HCT116 (cell line): Measurements from ENCODE around the gene FAM221B. TPM values are rescaled to one million over a fixed set of nuclear protein-coding genes. Genes with fewer than 3 reads are reported as not detected.

Source experiments
- ATAC-seq: fragments of 200-7000 bp; cut with Tn5 transposase; 2 replicates; pipeline ENCODE4 v1.9.1; 2020; ENCODE audit warnings: mild to moderate bottlenecking, moderate library complexity
- BruUV-seq: library from RNA; stranded (reverse); fragments of 400-500 nt; replicated peaks from 2 replicates; lab custom pipeline; 2021; lab: Mats Ljungman, UMichigan
- CTCF ChIA-PET: fragments of 300-600 bp; sonication (Branson Sonifier 250); formaldehyde crosslinking; loops from one replicate; lab custom pipeline; 2021; ENCODE audit warnings: antibody characterized with exemption; lab: Charles Lee
- POLR2A ChIA-PET: fragments of 300-600, 350-600 bp; sonication (Branson Sonifier 250); formaldehyde crosslinking; loops from one replicate; lab custom pipeline; 2021; ENCODE audit warnings: antibody characterized with exemption; lab: Charles Lee
- RAD21 ChIA-PET, 2 experiments: fragments of 300-600 bp; sonication (Branson Sonifier 250); formaldehyde crosslinking; loops; one replicate each; lab custom pipeline; 2023; ENCODE audit warnings: low total read pairs in 2 of 2; ENCODE audit not compliant: uncharacterized antibody in 2 of 2, unreplicated experiment in 2 of 2, low non-redundant PET in 1 of 2; lab: Charles Lee
- DNase-seq: peaks from one replicate; pipeline ENCODE4 v3.0.0-alpha.2; 2010; ENCODE audit warnings: low read depth, low spot score
- H2AFZ ChIP-seq: fragments of 200-600 bp; shearing (Covaris generic), sonication (generic); 2 replicates; pipeline ENCODE4 v1.6.1; 2017; ENCODE audit warnings: low read depth, mixed run types, mixed read lengths, antibody characterized with exemption, low read length; ENCODE audit not compliant: poor library complexity, severe bottlenecking
- H3K27ac ChIP-seq: 2 replicates; pipeline ENCODE4 v1.5.1; 2012; ENCODE audit warnings: low read depth, low read length
- H3K27me3 ChIP-seq: fragments of 200-600 bp; sonication (generic); 2 replicates; pipeline ENCODE4 v1.6.1; 2016; ENCODE audit warnings: mixed run types, low read length, mixed read lengths; ENCODE audit not compliant: insufficient read depth
- H3K36me3 ChIP-seq, 2 experiments: fragments of 200-500 bp in 1 of 2; fragments of 200-600 bp in 1 of 2; sonication (Bioruptor generic) in 1 of 2; sonication (generic) in 1 of 2; 2 replicates each; pipeline versions ENCODE4 v1.5.1 to v1.6.1; 2014 to 2016; ENCODE audit warnings: low read length in 2 of 2, inconsistent platforms in 1 of 2, mixed read lengths in 1 of 2, mixed run types in 1 of 2; ENCODE audit not compliant: insufficient read depth in 2 of 2, control insufficient read depth in 1 of 2
- H3K4me1 ChIP-seq, 2 experiments: fragments of 200-600 bp in 1 of 2; sonication (generic) in 1 of 2; 2 replicates each; pipeline versions ENCODE4 v1.5.1 to v1.6.1; 2012 to 2017; ENCODE audit warnings: low read length in 2 of 2, inconsistent platforms in 1 of 2, mild to moderate bottlenecking in 1 of 2, mixed read lengths in 1 of 2, mixed run types in 1 of 2, moderate library complexity in 1 of 2; ENCODE audit not compliant: insufficient read depth in 2 of 2, control insufficient read depth in 1 of 2
- H3K4me2 ChIP-seq: fragments of 200-600 bp; sonication (generic); 2 replicates; pipeline ENCODE4 v1.6.1; 2017; ENCODE audit warnings: mixed run types, low read length, mixed read lengths
- H3K4me3 ChIP-seq, 2 experiments: fragments of 200-600 bp in 1 of 2; sonication (generic) in 1 of 2; replicated peaks in 1 of 2; 2 replicates each; pipeline ENCODE4 v1.5.1; 2011 to 2016; ENCODE audit warnings: low read length in 2 of 2, control low read depth in 1 of 2, low read depth in 1 of 2, mild to moderate bottlenecking in 1 of 2, mixed read lengths in 1 of 2, mixed run types in 1 of 2
- H3K79me2 ChIP-seq: fragments of 200-600 bp; sonication (generic); 2 replicates; pipeline ENCODE4 v1.6.1; 2017; ENCODE audit warnings: mild to moderate bottlenecking, mixed run types, low read length, moderate library complexity, mixed read lengths; ENCODE audit not compliant: insufficient read depth
- H3K9ac ChIP-seq: fragments of 200-600 bp; sonication (generic); 2 replicates; pipeline ENCODE4 v1.6.1; 2016; ENCODE audit warnings: low read length, mixed read lengths
- H3K9me2 ChIP-seq: fragments of 200-600 bp; sonication (generic), shearing (Covaris generic); 2 replicates; pipeline ENCODE4 v1.6.1; 2017; ENCODE audit warnings: mixed run types, mild to moderate bottlenecking, moderate library complexity; ENCODE audit not compliant: insufficient read depth
- H3K9me3 ChIP-seq, 2 experiments: fragments of 200-500 bp in 1 of 2; fragments of 200-600 bp in 1 of 2; sonication (Bioruptor generic) in 1 of 2; sonication (generic) in 1 of 2; 2 replicates each; pipeline ENCODE4 v1.6.1; 2014 to 2017; ENCODE audit warnings: low read length in 2 of 2, mixed read lengths in 2 of 2, inconsistent platforms in 1 of 2, low read depth in 1 of 2, mild to moderate bottlenecking in 1 of 2, mixed run types in 1 of 2, moderate library complexity in 1 of 2; ENCODE audit not compliant: control insufficient read depth in 1 of 2, insufficient read depth in 1 of 2
- H4K20me1 ChIP-seq: fragments of 200-600 bp; sonication (generic), shearing (Covaris generic); 2 replicates; pipeline ENCODE4 v1.6.1; 2017; ENCODE audit warnings: mixed run types, mild to moderate bottlenecking, moderate library complexity; ENCODE audit not compliant: insufficient read depth
- CBX3 ChIP-seq: IDR thresholded peaks from 2 replicates; pipeline ENCODE4 v1.6.1; 2012; ENCODE audit warnings: low read depth
- POLR2AphosphoS5 ChIP-seq: IDR thresholded peaks from 2 replicates; pipeline ENCODE4 v1.6.1; 2011; ENCODE audit warnings: mild to moderate bottlenecking, low read depth, low read length, moderate library complexity
- RAD21 ChIP-seq: IDR thresholded peaks from 2 replicates; pipeline ENCODE4 v1.6.1; 2012; ENCODE audit warnings: low read depth, mild to moderate bottlenecking
- TCF7L2 ChIP-seq: IDR thresholded peaks from 2 replicates; pipeline ENCODE4 v1.7.0; 2011; ENCODE audit warnings: borderline replicate concordance, inconsistent platforms; ENCODE audit not compliant: insufficient read depth, insufficient read length; ENCODE audit errors: extremely low read depth
- intact Hi-C: fragments of 100-400 bp; cut with micrococcal nuclease; formaldehyde crosslinking; loops from 2 replicates; pipeline ENCODE4 v1.10.0; 2022
- total RNA-seq: library from RNA; stranded (reverse); gene quantifications from one replicate; pipeline ENCODE4 v1.2.1, GENCODE V29; 2021; ENCODE audit not compliant: unreplicated experiment
- TF ChIP-seq, protein P1 (sequence below): IDR thresholded peaks from 2 replicates; pipeline ENCODE4 v1.6.1; 2012
- TF ChIP-seq, protein P2 (sequence below), 3 experiments: fragments of 200-600 bp in 1 of 3; sonication (generic) in 1 of 3; IDR thresholded peaks in 2 of 3; conservative IDR thresholded peaks in 1 of 3; 2 replicates each; pipeline ENCODE4 v1.5.1; 2012 to 2017; ENCODE audit warnings: low read depth in 2 of 3, low read length in 2 of 3, antibody characterized with exemption in 1 of 3, borderline replicate concordance in 1 of 3, control low read depth in 1 of 3, mild to moderate bottlenecking in 1 of 3, mixed read lengths in 1 of 3, mixed run types in 1 of 3, moderate library complexity in 1 of 3; ENCODE audit not compliant: insufficient read depth in 1 of 3

FAM221B gene
- total RNA-seq, 1 experiment from 2014 or later: not detected

DNA sequence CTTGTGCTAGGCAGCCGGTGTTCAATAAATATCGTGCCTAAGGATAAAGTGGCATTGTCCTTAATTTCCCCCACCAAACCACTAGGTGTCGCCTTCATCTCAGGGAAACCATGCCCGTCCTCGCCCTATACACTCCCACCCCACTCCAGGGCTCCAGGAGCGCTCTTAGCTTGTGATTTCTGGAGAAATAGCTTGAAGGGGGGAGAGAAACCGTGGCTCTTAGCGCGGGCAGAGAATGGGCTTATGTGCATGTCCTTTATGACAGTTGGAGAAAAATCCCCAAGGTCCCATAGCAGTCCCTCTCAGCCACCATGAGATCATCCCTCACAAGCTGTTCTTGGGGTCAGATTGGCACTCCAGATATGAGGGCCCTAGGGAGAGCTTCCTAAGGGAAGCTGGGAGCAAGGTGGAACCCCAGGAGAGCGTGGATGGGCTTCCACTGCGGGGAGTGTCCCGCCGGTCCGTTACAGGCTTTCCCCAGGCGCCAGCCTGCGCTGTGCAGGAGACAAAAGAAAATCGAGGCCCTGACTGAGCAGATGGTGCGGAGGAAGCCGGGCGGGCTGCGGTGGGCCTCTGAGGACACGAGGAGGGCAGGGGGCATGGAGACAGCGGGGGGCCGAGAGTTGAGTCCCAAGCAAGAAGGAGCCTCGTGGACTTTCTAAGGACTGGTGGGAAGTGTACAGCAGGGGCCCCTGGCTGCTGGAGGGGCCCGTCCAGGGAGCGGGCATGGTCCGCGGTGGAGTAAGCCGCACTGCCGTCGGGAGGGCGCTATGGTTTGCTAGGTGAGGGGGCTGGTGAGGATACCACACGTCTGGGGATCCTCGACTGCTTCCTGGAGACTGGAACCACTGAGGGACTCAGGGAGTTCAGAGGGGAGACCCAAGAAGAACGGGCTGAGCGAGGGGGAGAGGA is 37.9 kb downstream of the FAM221B start:
- H3K27ac ChIP-seq: no peak overlapping the region
- DNase-seq: no peak
- peaks cover 0 to 7% of the 10 kb centered on the region in 2 experiments; a peak in 1 of 4 replicates for H3K4me1 ChIP-seq
- ChIA-PET RAD21 (interaction anchor here (1.0 to 1.3 kb wide), 3 partner anchors 36 to 92 kb away, joined by 3 to 8 read pairs (median 3); no protein-coding TSS in a partner anchor), POLR2A (interaction anchor here (1.1 kb wide), 1 partner anchor 22 kb away, joined by 4 read pairs; the partner anchor contains the start of gene SPAG8), CTCF (interaction anchor here (0.8 to 3.7 kb wide), 19 partner anchors 8 to 233 kb away, joined by 3 to 46 read pairs (median 5); partner anchors contain the start of genes HINT2, HRCT1 and SPAG8)
- no peaks in the 10 kb centered on the region for H3K79me2 ChIP-seq
- H2AFZ ChIP-seq: no peak overlapping the region
- no peaks in the 10 kb centered on the region for H3K27me3 ChIP-seq
- H3K9me2 ChIP-seq: no peaks in the 10 kb centered on the region
- no peaks in the 10 kb centered on the region for H4K20me1 ChIP-seq
- ATAC-seq: peak; percentile 96
- H3K9ac ChIP-seq: no peak overlapping the region
- no peak overlapping the region for H3K4me3 ChIP-seq
- no peak overlapping the region for H3K4me2 ChIP-seq
- intact Hi-C loops: loop anchor here (1.0 to 2.0 kb wide), 4 partner anchors 44 to 233 kb away; no protein-coding TSS in a partner anchor
- H3K9me3 ChIP-seq: no peaks in the 10 kb centered on the region
- TF ChIP-seq, protein P1, sequence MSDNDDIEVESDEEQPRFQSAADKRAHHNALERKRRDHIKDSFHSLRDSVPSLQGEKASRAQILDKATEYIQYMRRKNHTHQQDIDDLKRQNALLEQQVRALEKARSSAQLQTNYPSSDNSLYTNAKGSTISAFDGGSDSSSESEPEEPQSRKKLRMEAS: no peak
- TF ChIP-seq RAD21 (peak; percentile 89), TCF7L2 (no peak), CBX3 (no peak), POLR2AphosphoS5 (no peak)
- TF ChIP-seq, protein P2, sequence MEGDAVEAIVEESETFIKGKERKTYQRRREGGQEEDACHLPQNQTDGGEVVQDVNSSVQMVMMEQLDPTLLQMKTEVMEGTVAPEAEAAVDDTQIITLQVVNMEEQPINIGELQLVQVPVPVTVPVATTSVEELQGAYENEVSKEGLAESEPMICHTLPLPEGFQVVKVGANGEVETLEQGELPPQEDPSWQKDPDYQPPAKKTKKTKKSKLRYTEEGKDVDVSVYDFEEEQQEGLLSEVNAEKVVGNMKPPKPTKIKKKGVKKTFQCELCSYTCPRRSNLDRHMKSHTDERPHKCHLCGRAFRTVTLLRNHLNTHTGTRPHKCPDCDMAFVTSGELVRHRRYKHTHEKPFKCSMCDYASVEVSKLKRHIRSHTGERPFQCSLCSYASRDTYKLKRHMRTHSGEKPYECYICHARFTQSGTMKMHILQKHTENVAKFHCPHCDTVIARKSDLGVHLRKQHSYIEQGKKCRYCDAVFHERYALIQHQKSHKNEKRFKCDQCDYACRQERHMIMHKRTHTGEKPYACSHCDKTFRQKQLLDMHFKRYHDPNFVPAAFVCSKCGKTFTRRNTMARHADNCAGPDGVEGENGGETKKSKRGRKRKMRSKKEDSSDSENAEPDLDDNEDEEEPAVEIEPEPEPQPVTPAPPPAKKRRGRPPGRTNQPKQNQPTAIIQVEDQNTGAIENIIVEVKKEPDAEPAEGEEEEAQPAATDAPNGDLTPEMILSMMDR (IDR thresholded peaks at IDR 0.05 in 2 of 3, conservative IDR thresholded peaks at IDR 0.05 in 1 of 3; ENCODE audit: borderline replicate concordance in 1 of 3, insufficient read depth in 1 of 3, low read depth in 2 of 3, low read length in 2 of 3): peak; percentile 81 to 87 (median 86)
- BruUV-seq: no TSS peak
- 0 out of 4 replicates have a peak, but pooled peaks cover 0 to 4% of the 10 kb centered on the region in 2 experiments for H3K36me3 ChIP-seq
